HEK293 (cell line): Measurements from ENCODE around the gene TMEM234.

Experiments
- KLF16 ChIP-seq: fragments of 450-650 bp; formaldehyde crosslinking; IDR thresholded peaks from 2 replicates; pipeline ENCODE4 v1.5.1; 2017; ENCODE audit warnings: missing biosample characterization, missing genetic modification characterization
- RBAK ChIP-seq: fragments of 450-650 bp; formaldehyde crosslinking; IDR thresholded peaks from 2 replicates; pipeline ENCODE4 v1.5.1; 2016; ENCODE audit warnings: missing biosample characterization, missing genetic modification characterization
- SP7 ChIP-seq: fragments of 450-650 bp; formaldehyde crosslinking; IDR thresholded peaks from 2 replicates; pipeline ENCODE4 v1.5.1; 2016; ENCODE audit warnings: missing biosample characterization, missing genetic modification characterization
- TCF7L2 ChIP-seq: IDR thresholded peaks from 2 replicates; pipeline ENCODE4 v1.6.1; 2011; ENCODE audit warnings: low read depth, mild to moderate bottlenecking, inconsistent platforms, low read length, moderate library complexity, borderline replicate concordance
- YY1 ChIP-seq: fragments of 450-650 bp; formaldehyde crosslinking; IDR thresholded peaks from 2 replicates; pipeline ENCODE4 v1.5.1; 2018; ENCODE audit warnings: missing biosample characterization, missing genetic modification characterization
- ZBTB48 ChIP-seq: fragments of 450-650 bp; formaldehyde crosslinking; IDR thresholded peaks from 2 replicates; pipeline ENCODE4 v1.5.1; 2016; ENCODE audit warnings: missing biosample characterization, missing genetic modification characterization
- ZFP69B ChIP-seq: fragments of 450-650 bp; formaldehyde crosslinking; IDR thresholded peaks from 2 replicates; pipeline ENCODE4 v1.5.1; 2016; ENCODE audit warnings: missing biosample characterization, missing genetic modification characterization
- ZNF174 ChIP-seq: fragments of 450-650 bp; formaldehyde crosslinking; IDR thresholded peaks from 2 replicates; pipeline ENCODE4 v1.5.0; 2017; ENCODE audit warnings: missing biosample characterization, mild to moderate bottlenecking, missing genetic modification characterization
- ZNF248 ChIP-seq: fragments of 450-650 bp; formaldehyde crosslinking; IDR thresholded peaks from 2 replicates; pipeline ENCODE4 v1.5.1; 2017; ENCODE audit warnings: missing biosample characterization, missing genetic modification characterization
- ZNF324 ChIP-seq: fragments of 450-650 bp; formaldehyde crosslinking; IDR thresholded peaks from 2 replicates; pipeline ENCODE4 v1.5.1; 2016; ENCODE audit warnings: missing biosample characterization, missing genetic modification characterization
- ZNF335 ChIP-seq: fragments of 450-650 bp; formaldehyde crosslinking; conservative IDR thresholded peaks from 2 replicates; pipeline ENCODE4 v1.5.1; 2016; ENCODE audit warnings: missing biosample characterization, missing genetic modification characterization
- ZNF341 ChIP-seq: fragments of 450-650 bp; formaldehyde crosslinking; IDR thresholded peaks from 2 replicates; pipeline ENCODE4; 2016; ENCODE audit warnings: low read depth, missing biosample characterization, missing genetic modification characterization
- ZNF530 ChIP-seq: fragments of 450-650 bp; formaldehyde crosslinking; IDR thresholded peaks from 2 replicates; pipeline ENCODE4 v1.5.1; 2016; ENCODE audit warnings: low read depth, missing biosample characterization, missing genetic modification characterization
- ZNF670 ChIP-seq: fragments of 450-650 bp; formaldehyde crosslinking; IDR thresholded peaks from 2 replicates; pipeline ENCODE4 v1.5.1; 2016; ENCODE audit warnings: missing biosample characterization, missing genetic modification characterization, low read depth
- ZNF747 ChIP-seq: fragments of 450-650 bp; formaldehyde crosslinking; IDR thresholded peaks from 2 replicates; pipeline ENCODE4 v1.5.1; 2016; ENCODE audit warnings: missing biosample characterization, missing genetic modification characterization
- ZNF76 ChIP-seq: fragments of 450-650 bp; formaldehyde crosslinking; IDR thresholded peaks from 2 replicates; pipeline ENCODE4; 2016; ENCODE audit warnings: low read depth, missing biosample characterization, missing genetic modification characterization, borderline replicate concordance
- TF ChIP-seq, protein P1 (sequence below): fragments of 450-650 bp; formaldehyde crosslinking; IDR thresholded peaks from 2 replicates; pipeline ENCODE4 v1.5.1; 2016; ENCODE audit warnings: missing biosample characterization, missing genetic modification characterization, borderline replicate concordance
- TF ChIP-seq, protein P2 (sequence below): fragments of 450-650 bp; formaldehyde crosslinking; IDR thresholded peaks from 2 replicates; pipeline ENCODE4 v1.5.1; 2016; ENCODE audit warnings: missing biosample characterization, missing genetic modification characterization
- TF ChIP-seq, protein P3 (sequence below): fragments of 450-650 bp; formaldehyde crosslinking; IDR thresholded peaks from 2 replicates; pipeline ENCODE4 v1.5.1; 2016; ENCODE audit warnings: missing biosample characterization, missing genetic modification characterization
- TF ChIP-seq, protein P4 (sequence below): fragments of 450-650 bp; formaldehyde crosslinking; IDR thresholded peaks from 2 replicates; pipeline ENCODE4; 2016; ENCODE audit warnings: missing biosample characterization, missing genetic modification characterization
- TF ChIP-seq, protein P5 (sequence below): fragments of 450-650 bp; formaldehyde crosslinking; IDR thresholded peaks from 2 replicates; pipeline ENCODE4 v1.5.1; 2016; ENCODE audit warnings: missing biosample characterization, missing genetic modification characterization
- TF ChIP-seq, protein P6 (sequence below): fragments of 450-650 bp; formaldehyde crosslinking; IDR thresholded peaks from 2 replicates; pipeline ENCODE4 v1.5.0; 2017; ENCODE audit warnings: missing biosample characterization, missing genetic modification characterization, borderline replicate concordance
- TF ChIP-seq, protein P7 (sequence below): fragments of 450-650 bp; formaldehyde crosslinking; IDR thresholded peaks from 2 replicates; pipeline ENCODE4 v1.5.1; 2017; ENCODE audit warnings: missing biosample characterization, missing genetic modification characterization
- TF ChIP-seq, protein P8 (sequence below): fragments of 450-650 bp; formaldehyde crosslinking; IDR thresholded peaks from 2 replicates; pipeline ENCODE4 v1.5.1; 2017; ENCODE audit warnings: missing biosample characterization, mild to moderate bottlenecking, missing genetic modification characterization, moderate library complexity

The TMEM234 gene

DNA sequence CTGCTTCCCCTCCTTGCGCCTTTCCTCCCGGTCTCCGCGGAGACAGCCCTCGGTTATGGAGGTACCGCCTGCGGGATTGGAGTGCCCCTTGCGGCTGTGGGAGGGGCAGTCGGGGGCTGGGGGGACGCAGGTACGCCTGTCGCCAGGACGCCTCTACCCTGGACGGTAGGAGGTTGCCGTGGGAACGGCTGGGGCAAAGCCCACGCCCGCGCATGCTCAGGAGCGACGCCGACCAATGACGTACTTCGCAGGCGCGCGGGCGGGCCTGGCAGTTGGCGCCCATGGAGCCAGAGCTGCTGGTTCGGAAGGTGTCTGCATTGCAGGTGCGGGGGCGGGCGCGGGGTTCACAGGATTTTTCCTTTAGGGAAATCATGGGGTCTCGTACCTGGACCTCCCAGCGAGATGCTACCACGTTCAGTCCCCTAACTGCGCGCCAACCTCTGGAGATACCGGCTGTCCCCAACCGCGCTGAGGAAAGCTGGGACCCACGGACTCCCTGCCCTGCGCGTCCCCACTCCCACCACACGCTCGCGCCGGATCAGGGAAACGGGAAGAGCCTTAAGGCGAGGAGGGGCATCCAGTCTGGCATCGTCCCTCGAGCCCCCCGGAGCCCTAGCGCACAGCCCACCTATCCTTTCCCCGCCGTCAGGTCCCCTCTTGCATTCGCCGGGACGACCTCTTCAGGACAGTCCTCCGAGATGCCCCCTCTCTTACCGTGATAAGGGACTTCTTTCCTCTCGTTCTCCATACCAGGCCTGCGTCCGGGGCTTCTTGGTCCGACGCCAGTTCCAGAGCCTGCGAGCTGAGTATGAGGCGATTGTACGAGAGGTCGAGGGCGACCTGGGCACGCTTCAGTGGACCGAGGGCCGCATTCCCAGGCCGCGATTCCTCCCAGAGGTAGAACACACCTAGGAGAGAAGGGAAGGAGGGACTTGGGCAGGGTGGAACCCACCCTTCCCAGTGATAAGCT lies 16.5 kb downstream of the TMEM234 start, which contains the start of gene IQCC (continued):
- TF ChIP-seq, protein P1, sequence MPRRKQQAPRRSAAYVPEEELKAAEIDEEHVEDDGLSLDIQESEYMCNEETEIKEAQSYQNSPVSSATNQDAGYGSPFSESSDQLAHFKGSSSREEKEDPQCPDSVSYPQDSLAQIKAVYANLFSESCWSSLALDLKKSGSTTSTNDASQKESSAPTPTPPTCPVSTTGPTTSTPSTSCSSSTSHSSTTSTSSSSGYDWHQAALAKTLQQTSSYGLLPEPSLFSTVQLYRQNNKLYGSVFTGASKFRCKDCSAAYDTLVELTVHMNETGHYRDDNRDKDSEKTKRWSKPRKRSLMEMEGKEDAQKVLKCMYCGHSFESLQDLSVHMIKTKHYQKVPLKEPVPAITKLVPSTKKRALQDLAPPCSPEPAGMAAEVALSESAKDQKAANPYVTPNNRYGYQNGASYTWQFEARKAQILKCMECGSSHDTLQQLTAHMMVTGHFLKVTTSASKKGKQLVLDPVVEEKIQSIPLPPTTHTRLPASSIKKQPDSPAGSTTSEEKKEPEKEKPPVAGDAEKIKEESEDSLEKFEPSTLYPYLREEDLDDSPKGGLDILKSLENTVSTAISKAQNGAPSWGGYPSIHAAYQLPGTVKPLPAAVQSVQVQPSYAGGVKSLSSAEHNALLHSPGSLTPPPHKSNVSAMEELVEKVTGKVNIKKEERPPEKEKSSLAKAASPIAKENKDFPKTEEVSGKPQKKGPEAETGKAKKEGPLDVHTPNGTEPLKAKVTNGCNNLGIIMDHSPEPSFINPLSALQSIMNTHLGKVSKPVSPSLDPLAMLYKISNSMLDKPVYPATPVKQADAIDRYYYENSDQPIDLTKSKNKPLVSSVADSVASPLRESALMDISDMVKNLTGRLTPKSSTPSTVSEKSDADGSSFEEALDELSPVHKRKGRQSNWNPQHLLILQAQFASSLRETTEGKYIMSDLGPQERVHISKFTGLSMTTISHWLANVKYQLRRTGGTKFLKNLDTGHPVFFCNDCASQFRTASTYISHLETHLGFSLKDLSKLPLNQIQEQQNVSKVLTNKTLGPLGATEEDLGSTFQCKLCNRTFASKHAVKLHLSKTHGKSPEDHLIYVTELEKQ = no peak
- TF ChIP-seq ZNF335 (tag by site-specific recombination) = peak; percentile 87
- TF ChIP-seq, protein P2, sequence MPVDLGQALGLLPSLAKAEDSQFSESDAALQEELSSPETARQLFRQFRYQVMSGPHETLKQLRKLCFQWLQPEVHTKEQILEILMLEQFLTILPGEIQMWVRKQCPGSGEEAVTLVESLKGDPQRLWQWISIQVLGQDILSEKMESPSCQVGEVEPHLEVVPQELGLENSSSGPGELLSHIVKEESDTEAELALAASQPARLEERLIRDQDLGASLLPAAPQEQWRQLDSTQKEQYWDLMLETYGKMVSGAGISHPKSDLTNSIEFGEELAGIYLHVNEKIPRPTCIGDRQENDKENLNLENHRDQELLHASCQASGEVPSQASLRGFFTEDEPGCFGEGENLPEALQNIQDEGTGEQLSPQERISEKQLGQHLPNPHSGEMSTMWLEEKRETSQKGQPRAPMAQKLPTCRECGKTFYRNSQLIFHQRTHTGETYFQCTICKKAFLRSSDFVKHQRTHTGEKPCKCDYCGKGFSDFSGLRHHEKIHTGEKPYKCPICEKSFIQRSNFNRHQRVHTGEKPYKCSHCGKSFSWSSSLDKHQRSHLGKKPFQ (tag by site-specific recombination) = 0 out of 2 replicates have a peak, but pooled peaks have one; percentile 16
- peak; percentile 32; the same call in 1 of the 2 replicates for TF ChIP-seq YY1 (tag by site-specific recombination)
- TF ChIP-seq, protein P3, sequence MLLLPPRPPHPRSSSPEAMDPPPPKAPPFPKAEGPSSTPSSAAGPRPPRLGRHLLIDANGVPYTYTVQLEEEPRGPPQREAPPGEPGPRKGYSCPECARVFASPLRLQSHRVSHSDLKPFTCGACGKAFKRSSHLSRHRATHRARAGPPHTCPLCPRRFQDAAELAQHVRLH (tag by site-specific recombination) = peak; percentile 83; the same call in 1 of the 2 replicates
- TF ChIP-seq ZNF324 (tag by site-specific recombination) = no peak
- no peak for TF ChIP-seq ZNF174 (tag by site-specific recombination)
- TF ChIP-seq ZNF530 (tag by site-specific recombination) = no peak
- peak; percentile 34; the same call in 1 of the 2 replicates for TF ChIP-seq ZNF76 (tag by site-specific recombination)
- no peak for TF ChIP-seq RBAK
- TF ChIP-seq ZNF341 = 0 out of 2 replicates have a peak, but pooled peaks have one; percentile 13
- TF ChIP-seq ZNF248 (tag by site-specific recombination) = no peak
- peak; percentile 73 for TF ChIP-seq ZFP69B
- TF ChIP-seq KLF16 (tag by site-specific recombination) = peak; percentile 57; the same call in 1 of the 2 replicates
- TF ChIP-seq, protein P4, sequence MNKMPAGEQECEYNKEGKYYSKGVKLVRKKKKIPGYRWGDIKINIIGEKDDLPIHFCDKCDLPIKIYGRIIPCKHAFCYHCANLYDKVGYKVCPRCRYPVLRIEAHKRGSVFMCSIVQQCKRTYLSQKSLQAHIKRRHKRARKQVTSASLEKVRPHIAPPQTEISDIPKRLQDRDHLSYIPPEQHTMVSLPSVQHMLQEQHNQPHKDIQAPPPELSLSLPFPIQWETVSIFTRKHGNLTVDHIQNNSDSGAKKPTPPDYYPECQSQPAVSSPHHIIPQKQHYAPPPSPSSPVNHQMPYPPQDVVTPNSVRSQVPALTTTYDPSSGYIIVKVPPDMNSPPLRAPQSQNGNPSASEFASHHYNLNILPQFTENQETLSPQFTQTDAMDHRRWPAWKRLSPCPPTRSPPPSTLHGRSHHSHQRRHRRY (tag by site-specific recombination) = no peak
- TF ChIP-seq, protein P5, sequence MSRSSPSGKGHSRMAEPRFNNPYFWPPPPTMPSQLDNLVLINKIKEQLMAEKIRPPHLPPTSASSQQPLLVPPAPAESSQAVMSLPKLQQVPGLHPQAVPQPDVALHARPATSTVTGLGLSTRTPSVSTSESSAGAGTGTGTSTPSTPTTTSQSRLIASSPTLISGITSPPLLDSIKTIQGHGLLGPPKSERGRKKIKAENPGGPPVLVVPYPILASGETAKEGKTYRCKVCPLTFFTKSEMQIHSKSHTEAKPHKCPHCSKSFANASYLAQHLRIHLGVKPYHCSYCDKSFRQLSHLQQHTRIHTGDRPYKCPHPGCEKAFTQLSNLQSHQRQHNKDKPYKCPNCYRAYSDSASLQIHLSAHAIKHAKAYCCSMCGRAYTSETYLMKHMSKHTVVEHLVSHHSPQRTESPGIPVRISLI = no peak
- TF ChIP-seq, protein P6, sequence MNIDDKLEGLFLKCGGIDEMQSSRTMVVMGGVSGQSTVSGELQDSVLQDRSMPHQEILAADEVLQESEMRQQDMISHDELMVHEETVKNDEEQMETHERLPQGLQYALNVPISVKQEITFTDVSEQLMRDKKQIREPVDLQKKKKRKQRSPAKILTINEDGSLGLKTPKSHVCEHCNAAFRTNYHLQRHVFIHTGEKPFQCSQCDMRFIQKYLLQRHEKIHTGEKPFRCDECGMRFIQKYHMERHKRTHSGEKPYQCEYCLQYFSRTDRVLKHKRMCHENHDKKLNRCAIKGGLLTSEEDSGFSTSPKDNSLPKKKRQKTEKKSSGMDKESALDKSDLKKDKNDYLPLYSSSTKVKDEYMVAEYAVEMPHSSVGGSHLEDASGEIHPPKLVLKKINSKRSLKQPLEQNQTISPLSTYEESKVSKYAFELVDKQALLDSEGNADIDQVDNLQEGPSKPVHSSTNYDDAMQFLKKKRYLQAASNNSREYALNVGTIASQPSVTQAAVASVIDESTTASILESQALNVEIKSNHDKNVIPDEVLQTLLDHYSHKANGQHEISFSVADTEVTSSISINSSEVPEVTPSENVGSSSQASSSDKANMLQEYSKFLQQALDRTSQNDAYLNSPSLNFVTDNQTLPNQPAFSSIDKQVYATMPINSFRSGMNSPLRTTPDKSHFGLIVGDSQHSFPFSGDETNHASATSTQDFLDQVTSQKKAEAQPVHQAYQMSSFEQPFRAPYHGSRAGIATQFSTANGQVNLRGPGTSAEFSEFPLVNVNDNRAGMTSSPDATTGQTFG (tag by site-specific recombination) = no peak
- TF ChIP-seq, protein P7, sequence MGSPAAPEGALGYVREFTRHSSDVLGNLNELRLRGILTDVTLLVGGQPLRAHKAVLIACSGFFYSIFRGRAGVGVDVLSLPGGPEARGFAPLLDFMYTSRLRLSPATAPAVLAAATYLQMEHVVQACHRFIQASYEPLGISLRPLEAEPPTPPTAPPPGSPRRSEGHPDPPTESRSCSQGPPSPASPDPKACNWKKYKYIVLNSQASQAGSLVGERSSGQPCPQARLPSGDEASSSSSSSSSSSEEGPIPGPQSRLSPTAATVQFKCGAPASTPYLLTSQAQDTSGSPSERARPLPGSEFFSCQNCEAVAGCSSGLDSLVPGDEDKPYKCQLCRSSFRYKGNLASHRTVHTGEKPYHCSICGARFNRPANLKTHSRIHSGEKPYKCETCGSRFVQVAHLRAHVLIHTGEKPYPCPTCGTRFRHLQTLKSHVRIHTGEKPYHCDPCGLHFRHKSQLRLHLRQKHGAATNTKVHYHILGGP (tag by site-specific recombination) = no peak
- TF ChIP-seq ZNF670 (tag by site-specific recombination) = no peak
- TF ChIP-seq ZBTB48 (tag by site-specific recombination) = no peak; the same call in 1 of the 2 replicates
- no peak for TF ChIP-seq ZNF747 (tag by site-specific recombination)
- TF ChIP-seq, protein P8, sequence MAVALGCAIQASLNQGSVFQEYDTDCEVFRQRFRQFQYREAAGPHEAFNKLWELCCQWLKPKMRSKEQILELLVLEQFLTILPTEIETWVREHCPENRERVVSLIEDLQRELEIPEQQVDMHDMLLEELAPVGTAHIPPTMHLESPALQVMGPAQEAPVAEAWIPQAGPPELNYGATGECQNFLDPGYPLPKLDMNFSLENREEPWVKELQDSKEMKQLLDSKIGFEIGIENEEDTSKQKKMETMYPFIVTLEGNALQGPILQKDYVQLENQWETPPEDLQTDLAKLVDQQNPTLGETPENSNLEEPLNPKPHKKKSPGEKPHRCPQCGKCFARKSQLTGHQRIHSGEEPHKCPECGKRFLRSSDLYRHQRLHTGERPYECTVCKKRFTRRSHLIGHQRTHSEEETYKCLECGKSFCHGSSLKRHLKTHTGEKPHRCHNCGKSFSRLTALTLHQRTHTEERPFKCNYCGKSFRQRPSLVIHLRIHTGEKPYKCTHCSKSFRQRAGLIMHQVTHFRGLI (tag by site-specific recombination) = peak; percentile 40; the same call in 1 of the 2 replicates
- peak; percentile 74 for TF ChIP-seq SP7 (tag by site-specific recombination)
- no peak for TF ChIP-seq TCF7L2
